Stimulated activated CD4-positive, alpha-beta T cell treated with anti-CD3 and anti-CD28 coated beads, Interleukin-1b, Interleukin-23, amount 100 ng/mL, for 48 hours (primary cell): ENCODE data around the gene SETX.

ENCODE experiments used
- DNase-seq: peaks from one replicate; pipeline ENCODE4 v3.0.0-alpha.2; 2020

Gene SETX

DNA sequence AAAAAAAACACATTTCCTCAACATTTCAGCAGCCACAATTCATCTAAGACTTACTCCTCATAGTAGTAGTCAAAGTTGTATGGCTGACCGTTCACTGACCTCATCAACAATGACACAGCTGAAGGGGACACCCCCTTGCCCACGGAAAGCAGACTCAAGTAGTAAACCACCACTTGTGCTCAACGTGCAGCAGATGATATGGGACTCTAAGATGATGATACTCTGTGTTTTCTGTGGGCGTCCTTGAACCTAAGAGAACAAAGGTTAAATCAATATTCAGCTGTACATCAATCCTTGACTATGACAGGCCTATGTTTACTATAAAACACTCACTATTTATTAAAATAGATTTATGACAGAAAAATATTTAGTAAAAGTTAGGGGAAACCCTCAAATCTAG is 71.6 kb downstream of the SETX start:
- DNase-seq: peak; percentile 38

- DNase-seq: no peak
Observed at GRCh38 chr9:132274861-132275260, 79.9 kb downstream of the SETX start.

DNA sequence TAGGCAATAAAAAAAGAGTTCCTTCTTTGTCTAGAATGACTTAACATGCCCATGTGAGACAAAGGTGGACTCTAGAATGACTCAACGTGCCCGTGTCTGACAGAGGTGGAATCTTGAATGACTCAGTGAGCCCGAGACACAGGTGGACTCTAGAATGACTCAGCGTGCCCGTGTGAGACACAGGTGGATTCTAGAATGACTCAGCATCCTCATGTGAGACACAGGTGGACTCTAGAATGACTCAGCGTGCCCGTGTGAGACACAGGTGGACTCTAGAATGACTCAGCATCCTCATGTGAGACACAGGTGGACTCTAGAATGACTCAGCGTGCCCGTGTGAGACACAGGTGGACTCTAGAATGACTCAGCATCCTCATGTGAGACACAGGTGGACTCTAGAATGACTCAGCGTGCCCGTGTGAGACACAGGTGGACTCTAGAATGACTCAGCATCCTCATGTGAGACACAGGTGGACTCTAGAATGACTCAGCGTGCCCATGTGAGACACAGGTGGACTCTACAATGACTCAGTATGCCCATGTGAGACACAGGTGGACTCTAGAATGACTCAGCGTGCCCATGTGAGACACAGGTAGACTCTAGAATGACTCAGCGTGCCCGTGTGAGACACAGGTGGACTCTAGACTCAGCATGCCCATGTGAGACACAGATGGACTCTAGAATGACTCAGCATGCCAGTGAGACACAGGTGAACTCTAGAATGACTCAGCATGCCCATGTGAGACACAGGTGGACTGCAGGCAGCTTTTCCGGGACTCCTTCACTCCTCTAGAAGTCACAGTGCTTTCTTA is 84.9 kb downstream of the SETX start:
- DNase-seq: peak; percentile 78

DNA sequence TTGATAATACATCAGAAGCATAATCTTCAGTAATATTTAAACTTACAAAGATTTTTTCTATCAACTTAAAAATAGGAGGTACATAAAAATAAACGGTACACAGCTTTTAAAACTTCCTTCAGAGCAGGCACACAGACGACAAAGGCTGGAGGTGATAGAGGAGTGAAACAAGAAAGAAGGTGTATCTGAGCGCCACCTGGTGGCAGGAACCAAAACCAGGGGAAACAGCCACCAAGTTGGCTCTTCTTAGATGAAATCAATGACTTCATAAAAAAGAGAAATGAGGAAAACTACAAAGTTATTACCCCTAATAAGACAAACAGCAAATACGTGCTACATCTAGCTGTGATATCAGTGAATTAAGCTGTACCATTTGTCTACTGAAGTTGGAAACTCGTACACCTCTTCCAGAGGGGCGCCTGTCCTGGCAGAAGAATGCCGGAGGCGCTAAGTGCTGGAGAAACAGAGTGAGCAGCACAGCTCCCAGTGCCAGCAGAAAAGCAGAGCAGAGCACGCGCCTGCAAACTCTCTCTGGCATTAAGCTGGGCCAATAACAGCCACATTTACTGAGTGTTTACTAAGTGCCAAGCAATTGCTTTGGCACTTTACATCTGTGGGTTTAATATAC is 85.9 kb downstream of the SETX start:
- peak; percentile 67 for DNase-seq

- DNase-seq: no peak
Observed at GRCh38 chr9:132267660-132268059, 87.1 kb downstream of the SETX start.

GRCh38 chr9:132266017-132266416 is 88.8 kb downstream of the SETX start:
- DNase-seq: no peak

GRCh38 chr9:132260846-132261245 is 93.9 kb downstream of the SETX start:
- no peak for DNase-seq

- no peak for DNase-seq
Observed at GRCh38 chr9:132250324-132251262, 104.2 kb downstream of the SETX start.

- DNase-seq: no peak
Observed at GRCh38 chr9:132249690-132250089, 105.1 kb downstream of the SETX start.

GRCh38 chr9:132249123-132249522 is 105.7 kb downstream of the SETX start:
- DNase-seq: no peak

DNA sequence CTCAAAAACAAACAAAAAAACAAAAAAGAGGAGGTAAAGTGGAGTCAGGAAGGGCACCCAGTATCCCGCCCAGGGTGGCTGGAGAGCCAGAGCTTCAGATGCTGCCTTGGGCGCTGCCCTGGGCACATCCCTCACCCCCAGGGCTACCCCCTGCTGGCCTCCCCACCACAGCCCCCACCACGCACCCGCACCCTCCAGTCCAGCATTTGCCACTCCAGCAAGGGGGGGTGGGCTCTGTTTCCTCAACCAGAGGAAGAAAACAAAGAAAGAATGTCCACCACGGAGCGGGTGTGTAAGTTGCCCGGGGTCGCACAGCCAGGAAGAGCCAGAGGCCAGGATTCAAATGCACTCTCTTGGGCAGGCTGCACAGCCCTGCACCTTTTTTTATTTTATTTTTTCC is 106.8 kb downstream of the SETX start:
- DNase-seq: no peak

DNA sequence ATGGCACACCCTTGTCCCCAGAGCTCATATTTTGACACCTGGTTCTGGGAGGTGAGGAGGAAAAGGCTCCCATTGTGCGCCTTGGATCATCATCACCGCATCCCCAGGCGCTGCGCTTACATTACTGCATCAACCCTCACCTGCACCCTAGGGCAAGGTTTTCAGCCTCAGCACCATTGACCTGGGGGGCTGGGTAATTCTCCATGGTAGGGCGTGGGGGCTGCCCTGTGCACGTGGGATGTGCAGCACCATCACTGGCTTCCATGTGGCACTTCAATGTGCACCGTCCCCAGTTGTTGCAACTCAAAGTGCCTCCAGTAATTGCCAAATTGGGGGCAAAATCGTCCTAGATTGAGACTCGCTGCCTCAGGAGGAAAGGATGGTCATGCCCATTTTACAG is 109.3 kb downstream of the SETX start:
- DNase-seq: no peak

DNA sequence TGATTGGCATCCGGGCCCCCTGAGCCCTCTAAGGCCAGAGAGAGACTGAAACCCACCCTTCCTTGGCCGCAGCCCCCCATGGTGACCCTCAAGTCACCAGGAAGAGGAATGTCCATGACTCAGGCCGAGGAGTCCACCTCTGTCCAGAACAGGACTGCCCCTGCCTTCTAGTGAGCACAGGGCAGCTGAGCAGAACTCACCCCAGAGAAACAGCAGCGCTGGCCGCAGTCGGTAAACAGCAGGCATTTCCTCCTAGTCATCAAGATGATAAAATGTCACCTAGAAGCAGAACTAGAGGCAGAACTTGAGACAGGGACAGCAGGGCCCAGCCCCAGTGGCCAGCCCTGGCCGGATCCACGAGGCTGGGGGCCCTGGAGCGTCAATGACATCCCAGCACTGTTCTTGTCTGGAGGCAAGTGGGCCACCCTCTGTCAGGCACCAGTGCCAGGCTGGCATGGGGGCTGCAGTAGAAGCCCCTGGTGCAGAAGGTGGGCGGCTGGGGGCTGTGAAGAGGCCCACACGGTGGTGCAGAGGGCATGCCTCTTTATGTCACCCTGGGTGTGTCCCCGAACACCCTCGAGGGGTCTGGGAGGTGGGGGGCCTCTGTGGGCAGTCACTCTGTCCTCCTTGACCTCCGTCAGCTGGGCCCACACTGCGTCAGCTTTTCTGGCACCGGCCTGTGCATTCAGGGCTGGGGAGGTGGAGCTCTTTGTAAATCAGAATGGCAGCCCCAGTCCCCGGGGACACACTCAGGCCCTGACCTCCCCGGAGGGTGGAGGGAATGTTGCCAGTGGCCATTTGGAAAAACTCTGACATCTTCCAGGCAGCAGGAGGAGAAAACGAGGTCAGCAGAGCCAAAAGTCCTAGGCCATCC is 110.0 kb downstream of the SETX start:
- no peak for DNase-seq

GRCh38 chr9:132243156-132244074 is 111.4 kb downstream of the SETX start:
- DNase-seq: no peak

GRCh38 chr9:132242621-132243155 is 112.1 kb downstream of the SETX start:
- DNase-seq: no peak

DNA sequence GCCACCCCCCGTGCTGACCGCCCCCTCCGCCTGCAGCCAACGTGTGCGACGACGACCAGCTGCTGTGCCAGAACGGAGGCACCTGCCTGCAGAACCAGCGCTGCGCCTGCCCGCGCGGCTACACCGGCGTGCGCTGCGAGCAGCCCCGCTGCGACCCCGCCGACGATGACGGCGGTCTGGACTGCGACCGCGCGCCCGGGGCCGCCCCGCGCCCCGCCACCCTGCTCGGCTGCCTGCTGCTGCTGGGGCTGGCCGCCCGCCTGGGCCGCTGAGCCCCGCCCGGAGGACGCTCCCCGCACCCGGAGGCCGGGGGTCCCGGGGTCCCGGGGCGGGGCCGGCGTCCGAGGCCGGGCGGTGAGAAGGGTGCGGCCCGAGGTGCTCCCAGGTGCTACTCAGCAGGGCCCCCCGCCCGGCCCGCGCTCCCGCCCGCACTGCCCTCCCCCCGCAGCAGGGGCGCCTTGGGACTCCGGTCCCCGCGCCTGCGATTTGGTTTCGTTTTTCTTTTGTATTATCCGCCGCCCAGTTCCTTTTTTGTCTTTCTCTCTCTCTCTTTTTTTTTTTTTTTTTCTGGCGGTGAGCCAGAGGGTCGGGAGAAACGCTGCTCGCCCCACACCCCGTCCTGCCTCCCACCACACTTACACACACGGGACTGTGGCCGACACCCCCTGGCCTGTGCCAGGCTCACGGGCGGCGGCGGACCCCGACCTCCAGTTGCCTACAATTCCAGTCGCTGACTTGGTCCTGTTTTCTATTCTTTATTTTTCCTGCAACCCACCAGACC is 112.8 kb downstream of the SETX start:
- DNase-seq: peak; percentile 30

GRCh38 chr9:132241483-132241839 is 113.3 kb downstream of the SETX start:
- no peak for DNase-seq

DNA sequence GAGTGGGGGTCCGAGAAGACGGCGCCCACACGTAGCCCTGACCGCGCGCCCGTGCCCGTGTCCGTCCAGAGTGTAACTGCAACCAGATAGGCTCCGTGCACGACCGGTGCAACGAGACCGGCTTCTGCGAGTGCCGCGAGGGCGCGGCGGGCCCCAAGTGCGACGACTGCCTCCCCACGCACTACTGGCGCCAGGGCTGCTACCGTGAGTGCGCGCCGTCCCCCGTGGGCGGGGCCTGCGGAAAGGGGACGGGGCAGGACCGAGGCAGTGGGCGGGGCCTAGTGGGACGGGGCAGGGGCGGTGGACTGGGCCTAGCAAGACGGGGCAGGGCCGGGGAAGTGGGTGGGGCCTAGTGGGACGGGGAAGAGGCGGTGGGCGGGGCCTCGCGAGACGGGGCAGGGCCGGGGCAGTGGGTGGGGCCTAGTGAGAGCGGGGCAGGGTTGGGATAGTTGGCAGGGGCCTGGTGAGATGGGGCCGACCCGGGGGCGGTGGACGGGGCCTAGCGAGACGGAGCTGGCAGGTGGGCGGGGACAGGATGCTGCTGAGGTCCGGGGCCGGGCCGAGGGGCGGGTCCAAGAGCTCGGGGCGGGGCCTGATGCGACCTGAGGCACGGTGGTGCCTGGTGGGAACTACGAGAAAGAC is 113.8 kb downstream of the SETX start:
- peak; percentile 98 for DNase-seq

- DNase-seq: no peak
Observed at GRCh38 chr9:132239999-132240840, 114.6 kb downstream of the SETX start.
